DND-41 (cell line): ENCODE data around the gene RPS6KB2.
A peak's percentile ranks its signal among the peaks of the same experiment; 100 is the strongest.

Source experiments
- ATAC-seq: fragments of 200-7000 bp; cut with Tn5 transposase; 3 replicates; pipeline ENCODE4 v1.9.1; 2021; ENCODE audit warnings: low read depth; ENCODE audit not compliant: insufficient read depth
- DNase-seq: peaks from one replicate; pipeline ENCODE4 v3.0.0-alpha.2; 2020
- H2AFZ ChIP-seq: 2 replicates; pipeline ENCODE4 v1.6.0; 2012; ENCODE audit warnings: low read depth, low read length
- H3K27ac ChIP-seq: 2 replicates; pipeline ENCODE4 v1.5.1; 2012; ENCODE audit warnings: low read length, inconsistent platforms
- H3K27me3 ChIP-seq: fragments of 200-600 bp; sonication (generic); 2 replicates; pipeline ENCODE4 v1.6.0; 2012; ENCODE audit warnings: low read length, mild to moderate bottlenecking, inconsistent platforms; ENCODE audit not compliant: insufficient read depth, poor library complexity
- H3K36me3 ChIP-seq: 2 replicates; pipeline ENCODE4 v1.5.1; 2012; ENCODE audit warnings: low read length, inconsistent platforms; ENCODE audit not compliant: insufficient read depth
- H3K4me1 ChIP-seq: 2 replicates; pipeline ENCODE4 v1.5.1; 2012; ENCODE audit warnings: mild to moderate bottlenecking, low read length; ENCODE audit not compliant: insufficient read depth
- H3K4me2 ChIP-seq: 2 replicates; pipeline ENCODE4 v1.6.0; 2012; ENCODE audit warnings: mild to moderate bottlenecking, moderate library complexity, low read length, inconsistent platforms; ENCODE audit not compliant: insufficient read depth
- H3K4me3 ChIP-seq, 2 experiments: fragments of 200-600 bp in 1 of 2; shearing (Covaris generic) in 1 of 2; 2 replicates each; pipeline ENCODE4 v1.5.1; 2012 to 2016; ENCODE audit warnings: inconsistent platforms in 2 of 2, low read length in 2 of 2, mild to moderate bottlenecking in 2 of 2, low read depth in 1 of 2, moderate library complexity in 1 of 2
- H3K79me2 ChIP-seq: 2 replicates; pipeline ENCODE4 v1.6.0; 2012; ENCODE audit warnings: low read length, inconsistent platforms; ENCODE audit not compliant: insufficient read depth
- H3K9ac ChIP-seq: 2 replicates; pipeline ENCODE4 v1.6.0; 2012; ENCODE audit warnings: low read depth, mild to moderate bottlenecking, inconsistent platforms, low read length, moderate library complexity
- H3K9me3 ChIP-seq: 2 replicates; pipeline ENCODE4 v1.5.1; 2012; ENCODE audit warnings: low read length, moderate library complexity, mild to moderate bottlenecking, inconsistent platforms; ENCODE audit not compliant: insufficient read depth, severe bottlenecking
- H4K20me1 ChIP-seq: 2 replicates; pipeline ENCODE4 v1.6.0; 2012; ENCODE audit warnings: low read length; ENCODE audit not compliant: insufficient read depth
- EZH2 ChIP-seq: IDR thresholded peaks from 3 replicates; pipeline ENCODE4 v1.6.1; 2012; ENCODE audit warnings: borderline replicate concordance, low read depth, mild to moderate bottlenecking, moderate library complexity, low read length, inconsistent platforms; ENCODE audit not compliant: severe bottlenecking
- TF ChIP-seq, protein P1 (sequence below): IDR thresholded peaks from 2 replicates; pipeline ENCODE4 v1.5.1; 2012; ENCODE audit warnings: borderline replicate concordance, low read length, moderate library complexity, mild to moderate bottlenecking; ENCODE audit not compliant: poor library complexity, severe bottlenecking; ENCODE audit errors: extremely low read depth

The RPS6KB2 gene

DNA sequence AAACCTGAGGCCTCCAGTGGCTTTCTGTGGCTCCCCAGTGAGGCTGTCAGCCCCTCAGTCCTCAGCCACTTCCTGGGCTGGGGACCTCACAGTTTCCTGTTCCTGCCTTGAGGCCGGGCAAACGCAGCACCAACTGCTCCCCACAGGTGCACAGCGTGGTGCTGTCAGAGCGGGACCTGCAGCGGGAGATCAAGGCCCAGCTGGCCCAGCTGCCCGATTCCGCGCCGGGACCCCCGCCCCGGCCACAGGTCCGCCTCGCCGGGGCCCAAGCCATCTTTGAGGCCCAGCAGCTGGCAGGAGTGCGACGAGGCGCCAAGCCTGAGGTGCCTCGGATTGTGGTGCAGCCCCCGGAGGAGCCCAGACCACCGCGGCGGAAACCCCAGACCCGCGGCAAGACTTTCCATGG is 19.0 kb upstream of the RPS6KB2 start:
- peaks cover 92% of the 10 kb centered on the region for H3K4me1 ChIP-seq
- H3K9ac ChIP-seq: peak overlapping the region; percentile 99
- H3K27ac ChIP-seq: peak overlapping the region; percentile 89
- peak overlapping the region in 1 of 2 experiments; percentile 86; a peak in 2 of 4 replicates for H3K4me3 ChIP-seq
- peak overlapping the region; percentile 82 for H3K4me2 ChIP-seq
- no peaks in the 10 kb centered on the region; the same call in 1 of the 2 replicates for H4K20me1 ChIP-seq
- peaks cover 37% of the 10 kb centered on the region for H3K36me3 ChIP-seq
- DNase-seq (peak; percentile 97), ATAC-seq (peak; percentile 80)
- H3K9me3 ChIP-seq: no peaks in the 10 kb centered on the region
- no peak overlapping the region for H2AFZ ChIP-seq
- peaks cover 39% of the 10 kb centered on the region for H3K79me2 ChIP-seq
- TF ChIP-seq, protein P1, sequence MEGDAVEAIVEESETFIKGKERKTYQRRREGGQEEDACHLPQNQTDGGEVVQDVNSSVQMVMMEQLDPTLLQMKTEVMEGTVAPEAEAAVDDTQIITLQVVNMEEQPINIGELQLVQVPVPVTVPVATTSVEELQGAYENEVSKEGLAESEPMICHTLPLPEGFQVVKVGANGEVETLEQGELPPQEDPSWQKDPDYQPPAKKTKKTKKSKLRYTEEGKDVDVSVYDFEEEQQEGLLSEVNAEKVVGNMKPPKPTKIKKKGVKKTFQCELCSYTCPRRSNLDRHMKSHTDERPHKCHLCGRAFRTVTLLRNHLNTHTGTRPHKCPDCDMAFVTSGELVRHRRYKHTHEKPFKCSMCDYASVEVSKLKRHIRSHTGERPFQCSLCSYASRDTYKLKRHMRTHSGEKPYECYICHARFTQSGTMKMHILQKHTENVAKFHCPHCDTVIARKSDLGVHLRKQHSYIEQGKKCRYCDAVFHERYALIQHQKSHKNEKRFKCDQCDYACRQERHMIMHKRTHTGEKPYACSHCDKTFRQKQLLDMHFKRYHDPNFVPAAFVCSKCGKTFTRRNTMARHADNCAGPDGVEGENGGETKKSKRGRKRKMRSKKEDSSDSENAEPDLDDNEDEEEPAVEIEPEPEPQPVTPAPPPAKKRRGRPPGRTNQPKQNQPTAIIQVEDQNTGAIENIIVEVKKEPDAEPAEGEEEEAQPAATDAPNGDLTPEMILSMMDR: no peak
- TF ChIP-seq EZH2: no peak
- H3K27me3 ChIP-seq: no peaks in the 10 kb centered on the region

DNA sequence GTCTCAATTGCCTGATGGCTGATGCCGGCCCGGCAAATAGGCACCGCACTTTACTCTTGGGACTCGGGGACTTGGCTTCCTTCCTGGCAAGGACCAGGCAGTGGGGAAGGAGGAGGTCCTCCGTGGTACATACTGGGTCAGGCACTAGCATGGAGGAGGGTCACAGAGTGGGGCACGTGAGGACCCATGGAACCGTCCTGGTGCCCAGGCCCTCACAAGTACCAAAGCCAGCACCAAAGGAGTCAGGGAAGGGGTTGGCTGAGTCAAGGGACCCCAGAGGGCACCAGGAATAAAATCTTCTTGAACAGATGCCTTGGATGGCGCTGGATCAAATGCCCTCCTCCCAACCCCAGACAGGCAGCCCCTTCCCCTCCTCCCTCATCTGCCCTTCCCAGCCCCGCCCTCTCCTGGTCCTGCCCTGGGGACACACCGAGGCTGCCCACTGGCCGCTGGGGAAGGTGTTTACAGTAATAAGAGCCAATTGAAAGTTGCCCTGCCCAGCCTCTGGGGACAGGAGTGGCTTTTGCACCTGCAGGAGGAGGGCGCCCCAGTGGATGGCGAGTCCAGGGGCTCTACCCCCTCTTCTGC is 18.4 kb upstream of the RPS6KB2 start:
- Histone ChIP-seq H3K4me1 (peaks cover 86% of the 10 kb centered on the region), H3K79me2 (peaks cover 33% of the 10 kb centered on the region), H3K27ac (peak overlapping the region; percentile 89), H3K27me3 (no peaks in the 10 kb centered on the region), H4K20me1 (no peaks in the 10 kb centered on the region; the same call in 1 of the 2 replicates), H3K4me3 (peak overlapping the region in 1 of 2 experiments; percentile 10; a peak in 1 of 4 replicates), H3K9me3 (no peaks in the 10 kb centered on the region), H3K36me3 (peaks cover 32% of the 10 kb centered on the region), H2AFZ (no peak overlapping the region), H3K9ac (peak overlapping the region; percentile 99), H3K4me2 (peak overlapping the region; percentile 82)
- no peak for TF ChIP-seq EZH2
- TF ChIP-seq, protein P1: peak; percentile 16
- ATAC-seq (peak; percentile 6), DNase-seq (peak; percentile 62)

DNA sequence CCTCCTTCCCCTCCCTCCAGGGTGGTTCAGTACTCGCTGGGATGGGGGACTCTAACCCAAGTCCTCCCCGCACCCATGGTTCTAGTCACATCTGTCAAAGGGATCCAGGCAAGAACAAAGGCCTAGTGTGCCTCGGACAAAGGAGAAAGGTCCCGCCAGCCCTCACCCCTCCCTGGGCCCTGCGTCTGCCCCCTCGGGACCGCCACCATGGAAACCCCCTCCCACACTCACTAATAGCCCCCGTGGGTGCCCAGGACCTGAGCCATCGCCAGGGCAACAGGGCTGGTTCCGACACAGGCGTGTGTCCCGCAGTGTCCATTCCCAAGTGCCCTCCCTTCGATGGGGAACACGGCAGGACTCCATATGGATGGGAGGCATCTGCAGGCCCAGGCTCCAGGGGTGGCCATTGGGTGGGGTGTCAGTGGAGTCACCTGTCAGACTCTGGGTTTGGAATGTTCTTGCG is 17.9 kb upstream of the RPS6KB2 start:
- DNase-seq: no peak
- Histone ChIP-seq H4K20me1 (no peaks in the 10 kb centered on the region; the same call in 1 of the 2 replicates), H3K4me2 (peak overlapping the region; percentile 82), H3K27me3 (no peaks in the 10 kb centered on the region), H3K9me3 (no peaks in the 10 kb centered on the region), H3K4me3 (no peak overlapping the region), H3K27ac (peak overlapping the region; percentile 89), H3K79me2 (peaks cover 27% of the 10 kb centered on the region), H3K36me3 (peaks cover 27% of the 10 kb centered on the region), H2AFZ (no peak overlapping the region), H3K4me1 (peaks cover 80% of the 10 kb centered on the region), H3K9ac (peak overlapping the region; percentile 99; the same call in 1 of the 2 replicates)
- ATAC-seq: no peak
- TF ChIP-seq, protein P1: no peak
- TF ChIP-seq EZH2: no peak
